ENCODE results near the gene FOXP2.
"Not testable (repeated sequence)": the region's sequence is repeated elsewhere in the genome, so short reads cannot be mapped to it uniquely, and the experiment has no call there.

The FOXP2 gene

GRCh38 chr7:114507381-114507780 lies 92.8 kb downstream of the FOXP2 start:
- no peak for DNase-seq

GRCh38 chr7:114508086-114508485 lies 93.5 kb downstream of the FOXP2 start:
- DNase-seq, result no peak

DNA sequence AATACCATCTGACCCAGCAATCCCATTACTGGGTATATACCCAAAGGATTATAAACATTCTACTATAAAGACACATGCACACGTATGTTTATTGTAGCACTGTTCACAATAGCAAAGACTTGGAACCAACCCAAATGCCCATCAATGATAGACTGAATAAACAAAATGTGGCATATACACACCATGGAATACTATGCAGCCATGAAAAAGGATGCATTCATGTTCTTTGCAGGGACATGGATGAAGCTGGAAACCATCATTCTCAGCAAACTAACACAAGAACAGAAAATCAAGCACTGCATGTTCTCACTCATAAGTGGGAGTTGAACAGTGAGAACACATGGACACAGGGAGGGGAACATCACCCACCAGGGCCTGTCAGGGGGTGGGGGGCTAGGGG lies 96.2 kb downstream of the FOXP2 start:
- DNase-seq, result not testable (repeated sequence)

DNA sequence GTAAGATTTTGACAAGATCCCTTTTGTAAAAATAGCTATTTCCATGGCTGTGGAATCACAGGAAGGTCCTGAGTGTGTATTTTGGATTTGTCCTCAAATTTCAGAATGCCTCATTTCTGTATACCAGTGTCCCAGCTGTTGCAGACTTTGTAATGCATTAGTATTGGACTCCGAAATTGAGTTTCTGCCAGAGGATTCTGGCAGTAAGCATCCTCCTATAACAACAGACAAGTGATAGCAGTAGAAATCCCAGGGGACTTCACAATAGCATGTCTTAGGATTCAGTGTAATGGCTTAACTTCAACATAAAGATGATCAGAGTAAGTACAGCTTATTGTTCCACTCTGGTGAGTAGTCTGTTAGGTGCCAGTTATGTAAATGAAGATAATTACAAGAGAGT lies 104.6 kb downstream of the FOXP2 start:
- no peak for DNase-seq

GRCh38 chr7:114522081-114522480 lies 107.5 kb downstream of the FOXP2 start:
- no peak for DNase-seq

GRCh38 chr7:114527589-114527988 lies 113.0 kb downstream of the FOXP2 start:
- no peak for DNase-seq

- peak; percentile 16 for DNase-seq
These were observed 115.5 kb downstream of the FOXP2 start for GRCh38 chr7:114530057-114530611.

GRCh38 chr7:114531326-114531725 lies 116.7 kb downstream of the FOXP2 start:
- DNase-seq, result no peak

- DNase-seq, result peak; percentile 14
These were observed 118.5 kb downstream of the FOXP2 start for GRCh38 chr7:114533131-114533530.

DNA sequence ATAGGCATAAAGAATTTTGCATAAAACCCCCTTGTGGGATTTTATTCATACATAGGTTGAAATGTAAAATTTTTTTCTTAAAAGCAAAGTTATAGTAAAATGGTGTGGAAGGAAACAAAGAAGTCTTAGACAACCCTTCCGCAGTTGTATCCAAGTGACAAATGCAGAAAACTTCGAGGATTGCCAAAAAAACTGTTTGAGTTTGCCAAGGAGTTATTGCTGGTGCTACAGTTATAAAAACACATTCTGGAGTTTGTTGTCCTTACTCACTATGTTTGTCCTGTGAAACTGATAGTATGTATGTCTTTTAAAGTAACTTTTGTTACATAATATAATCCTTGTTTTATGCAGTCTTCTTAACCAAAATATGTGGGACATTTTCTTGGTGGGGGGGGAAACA lies 120.3 kb downstream of the FOXP2 start:
- no peak for DNase-seq

DNA sequence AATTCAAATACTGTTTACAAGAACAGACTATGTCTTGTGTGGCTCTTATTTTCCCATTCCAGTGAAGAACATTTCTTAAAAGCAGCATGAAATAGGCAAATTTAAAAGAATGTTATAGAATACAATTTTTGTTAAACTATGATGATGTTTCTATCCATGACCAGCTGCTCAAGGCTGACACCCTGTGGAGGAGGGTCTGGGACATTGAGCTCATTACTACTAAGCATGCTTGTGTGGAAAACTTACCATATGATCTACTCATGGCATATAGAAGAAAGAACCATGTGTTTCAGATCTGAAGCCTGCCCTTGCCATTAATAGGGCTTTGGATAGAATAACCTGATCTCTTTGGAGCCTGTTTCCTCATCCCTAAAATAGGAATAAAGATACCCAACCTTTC lies 125.0 kb downstream of the FOXP2 start:
- DNase-seq, result no peak

DNA sequence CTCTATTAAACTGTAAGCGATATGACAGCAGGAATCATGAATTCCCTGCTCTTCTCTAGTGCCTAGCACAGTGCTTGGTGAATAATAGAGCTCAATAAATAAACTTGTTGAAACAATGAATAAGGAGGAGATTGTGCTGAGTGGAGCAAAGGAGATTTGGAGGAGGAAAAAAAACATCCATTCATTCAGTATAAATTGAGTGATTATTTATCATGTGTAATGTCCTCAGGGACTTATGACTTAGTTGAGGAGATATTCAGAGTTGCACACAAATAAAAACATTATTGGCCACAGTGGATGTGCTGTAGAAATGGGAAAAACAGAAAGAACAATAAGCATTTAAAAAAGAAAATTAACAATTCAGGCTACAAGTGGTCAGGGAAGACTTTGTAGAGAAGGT lies 125.7 kb downstream of the FOXP2 start:
- DNase-seq, result no peak

DNA sequence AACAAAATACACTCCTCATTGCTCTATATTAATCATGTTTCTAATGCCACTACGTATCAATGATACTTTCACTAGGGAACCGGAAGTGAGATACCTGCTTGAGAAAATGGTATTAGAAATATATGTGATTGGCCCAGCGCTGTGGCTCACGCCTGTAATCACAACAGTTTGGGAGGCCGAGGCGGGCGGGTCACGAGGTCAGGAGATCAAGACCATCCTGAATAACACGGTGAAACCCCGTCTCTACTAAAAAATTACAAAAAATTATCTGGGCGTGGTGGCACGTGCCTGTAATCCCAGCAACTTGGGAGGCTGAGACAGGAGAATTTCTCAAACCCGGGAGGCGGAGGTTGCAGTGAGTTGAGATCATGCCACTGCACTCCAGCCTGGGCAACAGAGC lies 132.7 kb downstream of the FOXP2 start:
- not testable (repeated sequence) for DNase-seq

- no peak for DNase-seq
These were observed 133.7 kb downstream of the FOXP2 start for GRCh38 chr7:114548081-114548980.

DNA sequence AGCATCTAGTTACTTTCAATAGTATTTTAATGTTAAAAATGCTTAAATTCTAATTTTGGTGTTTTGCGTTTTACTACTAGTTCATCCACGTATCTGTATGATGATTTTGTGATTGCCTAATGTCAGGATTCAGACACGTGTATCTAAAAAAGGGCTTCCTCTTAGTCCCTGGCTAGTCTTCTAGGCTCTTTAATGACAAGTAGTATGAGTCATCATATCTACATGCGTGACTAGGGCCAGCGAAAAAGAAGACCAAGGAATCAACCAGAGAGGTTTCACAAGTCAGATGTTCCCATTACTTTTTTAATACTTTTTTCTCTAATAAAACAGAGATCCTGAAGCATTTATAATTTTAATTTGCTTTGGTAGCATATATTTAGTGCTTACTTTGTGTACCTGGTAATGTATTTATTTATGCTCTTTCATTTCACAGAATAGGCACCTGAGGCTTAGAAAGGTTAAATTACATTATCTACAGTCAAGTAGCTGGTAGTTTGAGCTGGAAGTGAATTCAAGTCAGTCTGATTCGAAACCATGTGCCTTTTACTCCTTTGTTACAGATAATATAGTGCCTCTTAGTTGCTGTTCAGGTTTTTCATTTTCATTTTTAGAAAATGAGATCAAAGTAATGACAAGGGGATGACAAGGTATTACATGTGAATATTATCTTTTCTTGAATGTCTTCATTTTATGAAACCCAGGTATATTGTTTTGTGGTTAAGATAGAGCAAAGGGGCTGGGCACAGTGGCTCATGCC lies 140.3 kb downstream of the FOXP2 start:
- DNase-seq, result peak; percentile 40

DNA sequence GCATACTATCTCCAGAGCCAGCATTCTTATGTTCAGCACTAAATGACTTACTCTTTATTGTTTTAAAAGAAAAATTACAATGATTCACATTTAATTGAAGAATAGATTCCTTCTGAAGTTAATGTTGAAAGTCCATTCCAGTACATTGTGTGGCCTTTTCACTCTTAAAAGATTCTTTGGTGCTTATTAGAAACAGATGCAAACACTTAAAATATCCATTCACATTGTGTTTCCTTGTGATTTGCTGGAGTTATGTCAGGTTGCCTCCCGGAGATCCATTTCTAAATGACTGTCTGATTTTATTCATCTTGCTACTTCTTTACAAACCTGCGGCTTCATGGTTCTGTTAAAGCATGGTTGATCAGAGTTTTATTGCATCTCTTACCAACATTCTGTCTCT lies 152.8 kb downstream of the FOXP2 start:
- DNase-seq, result no peak

DNA sequence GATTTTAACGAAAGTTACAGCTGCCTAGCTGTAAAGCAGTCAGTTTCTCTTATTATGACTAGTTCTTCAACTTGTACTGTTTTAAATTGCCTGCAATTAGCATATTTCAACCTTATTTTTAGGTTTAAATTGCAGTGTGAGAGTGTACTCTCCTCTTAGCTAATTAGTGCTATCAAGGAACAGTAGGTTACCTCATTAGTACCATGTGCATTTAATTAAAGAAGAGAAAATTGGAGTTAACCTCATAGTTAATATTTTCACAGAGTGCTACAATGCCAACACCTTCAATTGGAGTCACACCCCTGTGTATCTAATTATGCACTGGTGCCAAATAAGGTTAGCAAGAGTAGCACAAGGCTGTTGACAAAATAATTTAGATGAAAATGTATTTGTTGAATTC lies 154.6 kb downstream of the FOXP2 start:
- DNase-seq, result no peak

DNA sequence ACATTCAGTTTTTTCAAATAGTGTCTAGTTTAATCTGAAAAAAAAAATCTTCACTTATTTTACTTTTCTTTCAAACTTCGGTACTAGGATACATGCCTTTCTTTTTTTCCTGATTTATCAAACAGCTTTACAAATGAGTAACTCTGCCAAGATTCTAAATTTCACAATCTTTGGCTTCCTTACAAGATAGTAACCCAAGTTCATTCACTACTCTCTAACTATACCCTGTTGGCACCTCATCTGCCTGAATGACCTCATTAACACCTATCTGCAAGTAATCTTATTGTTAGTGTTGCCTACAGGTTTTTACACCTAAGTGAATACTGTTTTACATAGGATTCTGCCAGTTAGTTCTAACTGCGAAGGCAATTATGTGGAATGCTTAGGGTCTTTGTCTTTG lies 159.8 kb downstream of the FOXP2 start:
- DNase-seq, result no peak

- no peak for DNase-seq
These were observed 160.5 kb downstream of the FOXP2 start for GRCh38 chr7:114575098-114575497.

DNA sequence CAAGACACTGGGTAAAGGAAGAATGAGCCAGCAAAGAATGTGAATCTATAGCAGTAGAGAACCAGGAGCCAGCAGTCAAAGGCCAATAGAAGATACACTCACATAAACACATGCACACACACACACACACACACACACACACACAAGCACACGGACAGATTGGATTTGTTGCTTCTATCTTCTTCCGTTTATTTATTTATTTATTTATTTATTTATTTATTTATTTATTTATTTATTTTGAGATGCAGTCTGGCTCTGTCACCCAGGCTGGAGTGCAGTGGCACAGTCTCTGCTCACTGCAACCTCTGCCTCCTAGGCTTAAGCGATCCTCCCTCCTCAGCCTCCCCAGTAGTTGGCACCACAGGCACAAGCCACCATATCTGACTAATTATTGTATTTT lies 166.3 kb downstream of the FOXP2 start:
- not testable (repeated sequence) for DNase-seq

DNA sequence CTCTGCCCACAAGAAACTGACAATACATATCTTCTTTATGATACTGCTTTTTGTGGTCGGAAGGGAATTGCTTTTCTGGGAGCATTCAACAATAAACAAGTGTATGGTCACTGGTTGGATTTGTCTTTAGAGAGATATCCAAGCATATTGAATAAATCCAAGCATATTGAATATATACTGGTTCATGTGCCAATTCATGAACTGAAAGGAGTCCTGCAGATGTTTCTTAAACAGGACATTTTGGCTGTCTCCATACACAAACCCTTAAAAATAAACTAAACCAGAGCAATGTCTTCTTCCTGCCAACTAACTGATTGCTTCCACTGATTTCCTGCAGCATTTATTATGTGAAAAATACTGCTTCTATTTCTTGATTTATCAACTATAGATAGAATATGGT lies 173.9 kb downstream of the FOXP2 start:
- DNase-seq, result no peak

DNA sequence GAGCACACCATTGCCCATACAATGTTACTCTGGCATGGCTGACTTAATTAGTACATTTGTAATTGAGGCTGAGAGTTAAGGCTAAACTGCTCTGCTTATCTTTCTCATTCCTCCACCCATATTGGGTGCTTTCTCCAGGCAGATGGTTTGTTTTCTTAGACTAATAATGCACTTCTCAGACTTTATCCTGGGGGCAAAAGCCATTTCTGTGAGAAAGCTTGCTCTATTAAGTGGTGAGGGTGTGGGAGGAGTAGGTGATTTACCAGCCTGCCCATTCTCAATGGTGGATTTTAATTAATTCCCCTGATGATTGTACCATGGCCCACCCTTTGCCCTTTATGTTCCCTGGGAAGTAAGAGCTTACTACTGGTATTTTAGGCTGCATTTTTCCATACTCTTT lies 174.8 kb downstream of the FOXP2 start:
- DNase-seq, result no peak

DNA sequence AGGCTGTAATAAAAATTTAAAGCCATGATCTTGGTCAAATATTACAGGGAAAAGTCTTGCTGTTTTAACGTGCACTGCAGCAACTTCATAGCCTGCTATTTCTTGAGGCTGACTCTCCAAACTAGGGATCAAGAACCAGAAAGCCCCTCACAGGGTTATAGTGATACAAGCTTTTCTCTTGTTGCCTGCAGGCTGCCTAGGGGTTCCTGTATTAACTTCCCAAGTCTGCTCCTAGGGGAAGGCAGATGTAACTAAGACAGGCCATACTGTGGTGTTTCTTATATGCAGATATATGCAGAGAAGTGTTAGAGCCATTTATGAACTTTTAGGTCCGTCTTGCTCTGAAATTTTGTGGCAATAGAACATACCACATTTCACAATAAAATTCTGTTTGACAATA lies 175.7 kb downstream of the FOXP2 start:
- DNase-seq, result no peak

DNA sequence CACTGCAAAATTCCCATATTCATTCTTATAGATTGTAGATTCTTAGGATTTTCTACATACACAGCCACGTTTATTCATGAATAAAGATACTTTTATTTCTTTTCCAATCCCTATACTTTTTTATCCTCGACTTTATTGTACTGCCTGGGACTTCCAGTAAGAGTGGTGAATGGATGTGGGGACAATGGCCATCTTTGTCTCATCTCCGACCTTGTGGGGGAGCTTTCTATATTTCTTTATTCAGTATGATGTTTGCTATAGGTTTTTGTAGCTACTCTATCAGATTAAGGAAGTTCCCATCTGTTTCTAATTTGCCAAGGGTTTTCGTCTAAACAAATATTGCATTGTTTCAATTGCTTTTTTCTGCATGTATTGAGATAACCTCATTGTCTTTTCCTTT lies 184.3 kb downstream of the FOXP2 start:
- no peak for DNase-seq
